Liver (tissue), 9 donors: ENCODE measurements around the gene BLVRA. TPM values are rescaled to one million over a fixed set of nuclear protein-coding genes. Genes with fewer than 3 reads are reported as not detected.

Source experiments
- DNase-seq: peaks from one replicate; pipeline ENCODE4 v3.0.0-alpha.2; 2017; ENCODE audit warnings: low spot score
- H3K27ac ChIP-seq, 2 donors: one replicate each; pipeline ENCODE4 v1.7.0; 2013; ENCODE audit warnings: inconsistent platforms in 2 of 2, low read length in 2 of 2, control low read depth in 1 of 2, low read depth in 1 of 2, mild to moderate bottlenecking in 1 of 2
- H3K27me3 ChIP-seq, 4 donors: one replicate each; pipeline versions ENCODE4 v1.6.1 to v1.7.0; 2013; ENCODE audit warnings: low read length in 3 of 4, inconsistent platforms in 1 of 4, mild to moderate bottlenecking in 1 of 4, moderate library complexity in 1 of 4; ENCODE audit not compliant: control insufficient read depth in 4 of 4, insufficient read depth in 4 of 4
- H3K36me3 ChIP-seq, 4 donors: one replicate each; pipeline versions ENCODE4 v1.6.1 to v1.7.0; 2013; ENCODE audit warnings: low read length in 3 of 4, mild to moderate bottlenecking in 3 of 4, low read depth in 1 of 4, moderate library complexity in 1 of 4; ENCODE audit not compliant: control insufficient read depth in 4 of 4, insufficient read depth in 3 of 4
- H3K4me1 ChIP-seq, 4 donors: one replicate each; pipeline versions ENCODE4 v1.6.1 to v1.7.0; 2013; ENCODE audit warnings: low read length in 3 of 4, mild to moderate bottlenecking in 3 of 4, moderate library complexity in 1 of 4; ENCODE audit not compliant: control insufficient read depth in 4 of 4, insufficient read depth in 4 of 4
- H3K4me3 ChIP-seq, 3 donors: one replicate each; pipeline versions ENCODE4 v1.6.1 to v1.7.0; 2013; ENCODE audit warnings: low read length in 3 of 3, control low read depth in 1 of 3, low read depth in 1 of 3, mild to moderate bottlenecking in 1 of 3
- H3K9ac ChIP-seq, 2 donors: one replicate each; pipeline ENCODE4 v1.7.0; 2013; ENCODE audit warnings: low read length in 2 of 2, mild to moderate bottlenecking in 2 of 2, moderate library complexity in 2 of 2, control low read depth in 1 of 2, low read depth in 1 of 2
- H3K9me3 ChIP-seq, 4 donors: one replicate each; pipeline versions ENCODE4 v1.6.1 to v1.7.0; 2013; ENCODE audit warnings: low read length in 3 of 4; ENCODE audit not compliant: control insufficient read depth in 4 of 4
- CTCF ChIP-seq: fragments of 150-350 bp; IDR thresholded peaks from 2 replicates; pipeline ENCODE4 v1.5.1; 2017; ENCODE audit warnings: improper control_type of control experiment, low read depth, low read length; ENCODE audit not compliant: missing input control
- EGR1 ChIP-seq, 2 donors: IDR thresholded peaks; 2 replicates each; pipeline ENCODE4 v1.6.1; 2016 to 2018; ENCODE audit warnings: antibody characterized with exemption in 2 of 2, low read depth in 2 of 2
- FOXA1 ChIP-seq: IDR thresholded peaks from 2 replicates; pipeline ENCODE4 v1.6.1; 2016; ENCODE audit warnings: antibody characterized with exemption
- FOXA2 ChIP-seq: IDR thresholded peaks from 2 replicates; pipeline ENCODE4 v1.6.1; 2016; ENCODE audit warnings: antibody characterized with exemption
- GABPA ChIP-seq, 2 donors: IDR thresholded peaks in 1 of 2; conservative IDR thresholded peaks in 1 of 2; 2 replicates each; pipeline ENCODE4 v1.6.1; 2016; ENCODE audit warnings: antibody characterized with exemption in 2 of 2, mild to moderate bottlenecking in 1 of 2, moderate library complexity in 1 of 2
- HNF4A ChIP-seq, 2 donors: conservative IDR thresholded peaks; 2 replicates each; pipeline ENCODE4 v1.6.1; 2016; ENCODE audit warnings: antibody characterized with exemption in 2 of 2, mild to moderate bottlenecking in 2 of 2
- RAD21 ChIP-seq, 2 donors: IDR thresholded peaks; 2 replicates each; pipeline ENCODE4 v1.6.1; 2016; ENCODE audit warnings: antibody characterized with exemption in 2 of 2, mild to moderate bottlenecking in 2 of 2
- REST ChIP-seq: IDR thresholded peaks from 2 replicates; pipeline ENCODE4 v1.6.1; 2016; ENCODE audit warnings: antibody characterized with exemption, mild to moderate bottlenecking
- RXRA ChIP-seq, 2 donors: IDR thresholded peaks; 2 replicates each; pipeline ENCODE4 v1.6.1; 2017 to 2018; ENCODE audit warnings: antibody characterized with exemption in 2 of 2, mild to moderate bottlenecking in 1 of 2
- SP1 ChIP-seq: IDR thresholded peaks from 2 replicates; pipeline ENCODE4 v1.6.1; 2018; ENCODE audit warnings: antibody characterized with exemption, mild to moderate bottlenecking
- YY1 ChIP-seq: IDR thresholded peaks from 2 replicates; pipeline ENCODE4 v1.6.1; 2016; ENCODE audit warnings: antibody characterized with exemption, mild to moderate bottlenecking
- WGBS: extraction: QIAGEN DNeasy Blood & Tissue Kit; methylation state at CpG from one replicate; pipeline ENCODE4 v1.1.7; 2013; 5-methylcytosine and 5-hydroxymethylcytosine counted together
- polyA plus RNA-seq, 2 donors: library from polyadenylated mRNA; stranded (reverse) in 1 of 2; unstranded in 1 of 2; fragments of 200-250 nt in 1 of 2; fragments of >200 nt in 1 of 2; fragmentation: Nextera tagmentation in 1 of 2; extraction: Ambion mirVana in 1 of 2; gene quantifications; one replicate each; pipeline versions ENCODE4 v1.2.1 to v1.2.3, GENCODE V29; 2013 to 2015
- total RNA-seq, 2 donors: library from RNA; depleted of rRNA; stranded (reverse); fragments of >200 nt; gene quantifications; one replicate each; pipeline ENCODE4 v1.2.3, GENCODE V29; 2014
- TF ChIP-seq, protein P1 (sequence below): IDR thresholded peaks from 2 replicates; pipeline ENCODE4 v1.6.1; 2016; ENCODE audit warnings: antibody characterized with exemption
- donor health status: healthy.
- donor health status: healthy.
- donor health status: healthy.
- donor health status: healthy.
- donor health status: healthy.

BLVRA gene
- total and polyA plus RNA-seq, 4 donors = 5.1 to 23.5 (median 6.8) TPM

- Histone ChIP-seq H3K4me3 (no peak overlapping the region), H3K4me1 (no peaks in the 10 kb centered on the region), H3K36me3 (no peaks in the 10 kb centered on the region), H3K9ac (no peak overlapping the region), H3K27me3 (no peaks in the 10 kb centered on the region), H3K27ac (no peak overlapping the region), H3K9me3 (no peaks in the 10 kb centered on the region)
- DNase-seq = no peak
- TF ChIP-seq FOXA2 (no peak), HNF4A (conservative IDR thresholded peaks at IDR 0.05) (no peak), CTCF (no peak), REST (no peak), GABPA (IDR thresholded peaks at IDR 0.05 in 1 of 2, conservative IDR thresholded peaks at IDR 0.05 in 1 of 2) (no peak), RAD21 (IDR thresholded peaks at IDR 0.05) (no peak), FOXA1 (no peak), EGR1 (IDR thresholded peaks at IDR 0.05; ENCODE audit: low read depth in 2 of 2) (no peak)
These were observed 15.8 kb upstream of the BLVRA start for GRCh38 chr7:43742692-43743091.

- H3K36me3 ChIP-seq = no peaks in the 10 kb centered on the region
- no peak overlapping the region for H3K27ac ChIP-seq
- no peaks in the 10 kb centered on the region for H3K27me3 ChIP-seq
- TF ChIP-seq GABPA (IDR thresholded peaks at IDR 0.05 in 1 of 2, conservative IDR thresholded peaks at IDR 0.05 in 1 of 2) = no peak
- TF ChIP-seq SP1 = no peak
- TF ChIP-seq YY1 = no peak
- no peak for TF ChIP-seq RXRA (IDR thresholded peaks at IDR 0.05)
- no peak for TF ChIP-seq CTCF
- TF ChIP-seq, protein P1, sequence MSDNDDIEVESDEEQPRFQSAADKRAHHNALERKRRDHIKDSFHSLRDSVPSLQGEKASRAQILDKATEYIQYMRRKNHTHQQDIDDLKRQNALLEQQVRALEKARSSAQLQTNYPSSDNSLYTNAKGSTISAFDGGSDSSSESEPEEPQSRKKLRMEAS = no peak
- no peak for TF ChIP-seq HNF4A (conservative IDR thresholded peaks at IDR 0.05)
- H3K9ac ChIP-seq = no peak overlapping the region
- no peak overlapping the region for H3K4me3 ChIP-seq
- H3K9me3 ChIP-seq = no peaks in the 10 kb centered on the region
- no peaks in the 10 kb centered on the region for H3K4me1 ChIP-seq
- DNase-seq = no peak
- 86% methylated on average over 9 of the region's 9 CpGs for WGBS
These were observed 11.0 kb upstream of the BLVRA start for GRCh38 chr7:43747328-43748105.
